Activated CD4-positive, alpha-beta T cell treated with anti-CD3 and anti-CD28 coated beads for 24 hours (primary cell): ENCODE data around the gene LAMC3.
"Not testable (repeated sequence)": the region's sequence is repeated elsewhere in the genome, so short reads cannot be mapped to it uniquely, and the experiment has no call there.

Experiments used
- DNase-seq, 2 donors: peaks; one replicate each; pipeline ENCODE4 v3.0.0-alpha.2; 2020; ENCODE audit warnings: low read depth in 2 of 2

The LAMC3 gene

GRCh38 chr9:131097126-131097947 is 88.4 kb downstream of the LAMC3 start:
- DNase-seq, result no peak

- DNase-seq, result no peak
Measured at GRCh38 chr9:131097948-131098278, 88.9 kb downstream of the LAMC3 start.

- no peak for DNase-seq
Measured at GRCh38 chr9:131098391-131099101, 89.6 kb downstream of the LAMC3 start.

GRCh38 chr9:131099102-131099606 is 90.2 kb downstream of the LAMC3 start:
- DNase-seq, result no peak

- not testable (repeated sequence) for DNase-seq
Measured at GRCh38 chr9:131099845-131100244, 90.9 kb downstream of the LAMC3 start.

- DNase-seq, result no peak
Measured at GRCh38 chr9:131100445-131100844, 91.5 kb downstream of the LAMC3 start.

- no peak for DNase-seq
Measured at GRCh38 chr9:131101207-131101964, 92.4 kb downstream of the LAMC3 start.

- DNase-seq, result no peak
Measured at GRCh38 chr9:131103024-131103423, 94.0 kb downstream of the LAMC3 start.

- no peak for DNase-seq
Measured at GRCh38 chr9:131103535-131103934, 94.6 kb downstream of the LAMC3 start.

- DNase-seq, result no peak
Measured at GRCh38 chr9:131104016-131104740, 95.2 kb downstream of the LAMC3 start.

- no peak for DNase-seq
Measured at GRCh38 chr9:131105952-131106351, 97.0 kb downstream of the LAMC3 start.

GRCh38 chr9:131107760-131108159 is 98.8 kb downstream of the LAMC3 start:
- DNase-seq, result no peak

- no peak for DNase-seq
Measured at GRCh38 chr9:131111186-131111853, 102.3 kb downstream of the LAMC3 start.

- DNase-seq, result no peak
Measured at GRCh38 chr9:131111854-131112311, 102.9 kb downstream of the LAMC3 start.

- DNase-seq, result no peak
Measured at GRCh38 chr9:131112374-131113154, 103.6 kb downstream of the LAMC3 start.

GRCh38 chr9:131113655-131114054 is 104.7 kb downstream of the LAMC3 start:
- DNase-seq, result no peak

GRCh38 chr9:131114084-131114535 is 105.1 kb downstream of the LAMC3 start:
- DNase-seq, result no peak

- DNase-seq, result not testable (repeated sequence)
Measured at GRCh38 chr9:131115360-131115742, 106.4 kb downstream of the LAMC3 start.

GRCh38 chr9:131116281-131117120 is 107.5 kb downstream of the LAMC3 start:
- no peak for DNase-seq
